Vagina (tissue), 2 donors: ENCODE results near the gene PGRMC2. TPM values are rescaled to one million over a fixed set of nuclear protein-coding genes. Genes with fewer than 3 reads are reported as not detected.

ENCODE experiments used
- DNase-seq, 2 donors: peaks; one replicate each; pipeline ENCODE4 v3.0.0-alpha.2; 2017; ENCODE audit errors: extremely low spot score in 2 of 2
- H3K27ac ChIP-seq: fragments of 200-600 bp; sonication (generic); one replicate; pipeline ENCODE4 v1.5.1; 2019
- H3K27me3 ChIP-seq: fragments of 200-600 bp; sonication (generic); one replicate; pipeline ENCODE4 v1.5.1; 2019
- H3K36me3 ChIP-seq, 2 donors: fragments of 200-600 bp; sonication (generic); one replicate each; pipeline ENCODE4 v1.5.1; 2017 to 2019
- H3K4me1 ChIP-seq: fragments of 200-600 bp; sonication (generic); one replicate; pipeline ENCODE4 v1.5.1; 2019
- H3K4me3 ChIP-seq, 2 donors: fragments of 200-600 bp; sonication (generic); 1 replicate in 1 of 2; 2 replicates in 1 of 2; pipeline ENCODE4 v1.5.1; 2016 to 2019
- H3K9me3 ChIP-seq: fragments of 200-600 bp; sonication (generic); one replicate; pipeline ENCODE4 v1.5.1; 2019
- POLR2A ChIP-seq, 2 donors: fragments of 450-650 bp; IDR thresholded peaks; one replicate each; pipeline ENCODE4 v1.6.1; 2017; ENCODE audit warnings: antibody characterized with exemption in 2 of 2, mild to moderate bottlenecking in 2 of 2, moderate library complexity in 2 of 2
- POLR2AphosphoS5 ChIP-seq, 2 donors: sonication (generic); formaldehyde crosslinking; IDR thresholded peaks; one replicate each; pipeline ENCODE4 v1.9.0; 2017; ENCODE audit warnings: antibody characterized with exemption in 2 of 2, mild to moderate bottlenecking in 2 of 2, low read depth in 1 of 2; ENCODE audit not compliant: insufficient read depth in 1 of 2
- intact Hi-C: fragments of 100-400 bp; cut with DNase I; formaldehyde crosslinking; loops from one replicate; pipeline ENCODE4 v1.15.1; 2023
- total RNA-seq: library from RNA; depleted of rRNA; stranded (reverse); fragments of >200 nt; gene quantifications from one replicate; pipeline ENCODE4 v1.2.3, GENCODE V29; 2016
- TF ChIP-seq, protein P1 (sequence below), 3 experiments: fragments of 450-650 bp in 2 of 3; fragments of 200-600 bp in 1 of 3; sonication (generic) in 1 of 3; IDR thresholded peaks; one replicate each; pipeline ENCODE4 v1.5.1; 2017 to 2019; ENCODE audit warnings: antibody characterized with exemption in 3 of 3, mild to moderate bottlenecking in 2 of 3, moderate library complexity in 2 of 3

The PGRMC2 gene
- total RNA-seq, 1 donor from 2014 or later = 27.7 TPM

- Histone ChIP-seq H3K4me1 (no peaks in the 10 kb centered on the region), H3K4me3 (no peak overlapping the region), H3K9me3 (no peaks in the 10 kb centered on the region), H3K27me3 (no peaks in the 10 kb centered on the region), H3K27ac (no peak overlapping the region), H3K36me3 (no peaks in the 10 kb centered on the region)
- DNase-seq = no peak
- TF ChIP-seq, protein P1, sequence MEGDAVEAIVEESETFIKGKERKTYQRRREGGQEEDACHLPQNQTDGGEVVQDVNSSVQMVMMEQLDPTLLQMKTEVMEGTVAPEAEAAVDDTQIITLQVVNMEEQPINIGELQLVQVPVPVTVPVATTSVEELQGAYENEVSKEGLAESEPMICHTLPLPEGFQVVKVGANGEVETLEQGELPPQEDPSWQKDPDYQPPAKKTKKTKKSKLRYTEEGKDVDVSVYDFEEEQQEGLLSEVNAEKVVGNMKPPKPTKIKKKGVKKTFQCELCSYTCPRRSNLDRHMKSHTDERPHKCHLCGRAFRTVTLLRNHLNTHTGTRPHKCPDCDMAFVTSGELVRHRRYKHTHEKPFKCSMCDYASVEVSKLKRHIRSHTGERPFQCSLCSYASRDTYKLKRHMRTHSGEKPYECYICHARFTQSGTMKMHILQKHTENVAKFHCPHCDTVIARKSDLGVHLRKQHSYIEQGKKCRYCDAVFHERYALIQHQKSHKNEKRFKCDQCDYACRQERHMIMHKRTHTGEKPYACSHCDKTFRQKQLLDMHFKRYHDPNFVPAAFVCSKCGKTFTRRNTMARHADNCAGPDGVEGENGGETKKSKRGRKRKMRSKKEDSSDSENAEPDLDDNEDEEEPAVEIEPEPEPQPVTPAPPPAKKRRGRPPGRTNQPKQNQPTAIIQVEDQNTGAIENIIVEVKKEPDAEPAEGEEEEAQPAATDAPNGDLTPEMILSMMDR (IDR thresholded peaks at IDR 0.05) = no peak
- no peak for TF ChIP-seq POLR2A (IDR thresholded peaks at IDR 0.05)
- TF ChIP-seq POLR2AphosphoS5 (IDR thresholded peaks at IDR 0.05; ENCODE audit: insufficient read depth in 1 of 2, low read depth in 1 of 2) = no peak
- intact Hi-C loops = no loop called here
Observed at GRCh38 chr4:128244379-128244778, 43.2 kb downstream of the PGRMC2 start.

DNA sequence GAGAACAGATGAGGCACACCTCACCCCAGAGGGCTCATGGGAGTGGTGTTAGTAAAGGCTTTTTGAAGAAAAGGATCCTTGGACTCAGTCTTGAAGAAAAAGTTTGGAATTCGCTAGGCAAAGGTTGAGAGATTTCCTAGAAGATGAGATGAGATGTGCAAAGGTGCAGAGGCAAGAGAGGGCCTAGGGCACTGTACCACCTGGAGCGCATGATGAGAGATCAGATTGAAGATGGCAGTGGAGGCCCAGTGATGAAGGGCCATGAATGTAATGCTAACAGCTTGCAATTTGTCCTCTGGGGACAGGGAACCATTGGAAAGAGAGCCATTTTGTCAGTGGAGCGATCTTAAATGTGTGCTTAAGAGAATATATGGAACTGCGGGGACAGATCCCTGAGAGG, 45.0 kb downstream of the PGRMC2 start:
- no peak for DNase-seq
- no peaks in the 10 kb centered on the region for H3K36me3 ChIP-seq
- no peaks in the 10 kb centered on the region for H3K9me3 ChIP-seq
- no peak overlapping the region for H3K4me3 ChIP-seq
- H3K27ac ChIP-seq = no peak overlapping the region
- intact Hi-C loops = no loop called here
- TF ChIP-seq POLR2AphosphoS5 (IDR thresholded peaks at IDR 0.05; ENCODE audit: insufficient read depth in 1 of 2, low read depth in 1 of 2) = no peak
- no peak for TF ChIP-seq POLR2A (IDR thresholded peaks at IDR 0.05)
- TF ChIP-seq, protein P1 (IDR thresholded peaks at IDR 0.05) = no peak
- no peaks in the 10 kb centered on the region for H3K27me3 ChIP-seq
- H3K4me1 ChIP-seq = no peaks in the 10 kb centered on the region

DNA sequence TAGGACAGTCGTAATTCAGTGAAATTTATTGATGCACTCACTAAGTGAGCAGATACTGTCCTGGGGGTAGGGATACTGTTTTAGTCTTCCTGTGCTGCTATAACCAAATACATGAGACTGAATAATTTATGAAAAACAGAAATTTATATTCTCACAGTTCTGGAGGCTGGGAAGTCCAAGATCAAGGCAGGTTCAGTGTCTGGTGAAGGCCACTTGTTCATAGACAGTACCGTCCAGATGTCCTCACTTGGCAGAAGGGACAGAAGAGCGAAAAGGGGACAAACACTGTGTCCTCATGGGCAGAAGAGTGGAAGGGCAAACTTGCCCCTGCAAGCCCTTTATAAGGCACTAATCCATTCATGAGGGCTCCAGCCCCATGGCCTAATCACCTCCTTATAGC, 45.6 kb downstream of the PGRMC2 start:
- TF ChIP-seq POLR2AphosphoS5 (IDR thresholded peaks at IDR 0.05; ENCODE audit: insufficient read depth in 1 of 2, low read depth in 1 of 2) = no peak
- TF ChIP-seq POLR2A (IDR thresholded peaks at IDR 0.05) = no peak
- TF ChIP-seq, protein P1 (IDR thresholded peaks at IDR 0.05) = no peak
- Histone ChIP-seq H3K9me3 (no peaks in the 10 kb centered on the region), H3K36me3 (no peaks in the 10 kb centered on the region), H3K27me3 (no peaks in the 10 kb centered on the region), H3K4me1 (no peaks in the 10 kb centered on the region), H3K4me3 (no peak overlapping the region), H3K27ac (no peak overlapping the region)
- DNase-seq = no peak
- intact Hi-C loops = no loop called here

DNA sequence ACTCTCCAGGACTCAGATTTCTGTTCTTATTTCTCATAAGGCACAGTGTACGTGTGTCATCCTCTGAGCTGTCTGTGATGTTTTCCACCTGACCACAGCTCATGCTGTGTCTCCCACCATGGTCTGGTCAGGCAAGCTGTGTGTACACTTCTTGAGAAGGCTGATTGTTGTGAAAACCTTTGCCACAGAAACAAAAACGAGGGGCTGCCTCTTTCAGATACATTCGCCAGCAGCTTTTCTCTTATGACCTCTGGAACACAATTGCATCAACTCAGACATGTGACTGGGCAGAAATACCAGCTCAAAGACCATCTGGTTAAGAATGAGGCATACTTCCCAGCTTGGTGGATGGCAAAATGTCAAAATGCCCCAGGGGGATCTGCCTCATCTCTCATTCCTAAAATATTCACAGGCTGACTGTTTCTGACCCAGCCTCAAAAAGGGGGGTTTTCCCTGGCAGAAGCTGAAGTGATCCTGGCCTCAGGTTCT, 46.1 kb downstream of the PGRMC2 start:
- intact Hi-C loops = no loop called here
- no peaks in the 10 kb centered on the region for H3K4me1 ChIP-seq
- no peak overlapping the region for H3K4me3 ChIP-seq
- no peaks in the 10 kb centered on the region for H3K27me3 ChIP-seq
- DNase-seq = no peak
- H3K36me3 ChIP-seq = no peaks in the 10 kb centered on the region
- TF ChIP-seq POLR2AphosphoS5 (IDR thresholded peaks at IDR 0.05; ENCODE audit: insufficient read depth in 1 of 2, low read depth in 1 of 2) = no peak
- TF ChIP-seq POLR2A (IDR thresholded peaks at IDR 0.05) = no peak
- TF ChIP-seq, protein P1 (IDR thresholded peaks at IDR 0.05) = no peak
- H3K9me3 ChIP-seq = no peaks in the 10 kb centered on the region
- H3K27ac ChIP-seq = no peak overlapping the region

DNA sequence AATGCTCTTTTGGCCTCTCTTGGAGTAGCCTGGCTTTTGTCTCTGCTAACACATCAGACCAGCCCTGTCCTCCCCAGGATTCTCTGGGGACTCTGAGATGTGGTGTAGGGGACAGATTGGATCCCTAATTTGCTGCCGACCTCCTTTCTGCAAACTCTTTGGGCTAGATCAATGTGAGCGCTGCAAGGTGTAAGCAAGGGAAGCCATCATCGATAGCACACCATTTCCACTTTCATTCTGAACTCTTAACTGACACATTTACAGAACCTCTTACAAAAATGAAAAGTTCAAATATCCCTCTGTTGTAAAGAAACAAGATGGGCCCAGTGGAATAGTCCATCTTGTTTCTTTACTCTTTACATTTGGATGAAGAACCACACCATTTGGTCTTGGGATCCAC, 46.6 kb downstream of the PGRMC2 start:
- TF ChIP-seq, protein P1 (IDR thresholded peaks at IDR 0.05) = no peak
- no peak for TF ChIP-seq POLR2AphosphoS5 (IDR thresholded peaks at IDR 0.05; ENCODE audit: insufficient read depth in 1 of 2, low read depth in 1 of 2)
- TF ChIP-seq POLR2A (IDR thresholded peaks at IDR 0.05) = no peak
- Histone ChIP-seq H3K9me3 (no peaks in the 10 kb centered on the region), H3K27me3 (no peaks in the 10 kb centered on the region), H3K4me3 (no peak overlapping the region), H3K36me3 (no peaks in the 10 kb centered on the region), H3K27ac (no peak overlapping the region), H3K4me1 (no peaks in the 10 kb centered on the region)
- DNase-seq = no peak
- intact Hi-C loops = no loop called here
